IgD-negative memory B cell (primary cell): ENCODE results near the gene HAS3. TPM values are rescaled to one million over a fixed set of nuclear protein-coding genes. Genes with fewer than 3 reads are reported as not detected.

ENCODE experiments used
- H3K27ac Mint-ChIP-seq, 3 donors: one replicate each; pipeline ENCODE4 v1.8.0; 2020 to 2022; ENCODE audit warnings: mild to moderate bottlenecking in 3 of 3, mixed read lengths in 3 of 3, moderate library complexity in 1 of 3
- H3K27me3 Mint-ChIP-seq: one replicate; pipeline ENCODE4 v1.8.0; 2021; ENCODE audit warnings: mixed read lengths
- H3K36me3 Mint-ChIP-seq: one replicate; pipeline ENCODE4 v1.8.0; 2020; ENCODE audit warnings: mild to moderate bottlenecking, mixed read lengths
- H3K4me1 Mint-ChIP-seq, 3 donors: one replicate each; pipeline ENCODE4 v1.8.0; 2020 to 2022; ENCODE audit warnings: mixed read lengths in 3 of 3, mild to moderate bottlenecking in 1 of 3
- H3K4me3 Mint-ChIP-seq, 4 donors: one replicate each; pipeline ENCODE4 v1.8.0; 2020 to 2022; ENCODE audit warnings: mild to moderate bottlenecking in 4 of 4, mixed read lengths in 4 of 4, moderate library complexity in 3 of 4
- H3K9me3 Mint-ChIP-seq, 3 donors: one replicate each; pipeline ENCODE4 v1.8.0; 2020 to 2021; ENCODE audit warnings: mixed read lengths in 3 of 3, mild to moderate bottlenecking in 1 of 3
- polyA plus RNA-seq: library from polyadenylated mRNA; unstranded; fragments of 300-500 nt; fragmentation: Illumina TruSeq; gene quantifications from one replicate; pipeline ENCODE4 v1.2.3, GENCODE V29; 2021

HAS3 gene
- polyA plus RNA-seq, 1 donor from 2014 or later = 0.09 TPM

GRCh38 chr16:69108905-69109252, 3.4 kb downstream of the HAS3 start:
- H3K36me3 Mint-ChIP-seq = peaks cover 11% of the 10 kb centered on the region
- H3K4me1 Mint-ChIP-seq = peaks cover 0 to 13% (median 10%) of the 10 kb centered on the region in 3 donors
- H3K4me3 Mint-ChIP-seq = peak overlapping the region in 1 of 4 donors; percentile 11
- H3K27me3 Mint-ChIP-seq = peaks cover 34% of the 10 kb centered on the region
- H3K27ac Mint-ChIP-seq = no peak overlapping the region
- H3K9me3 Mint-ChIP-seq = no peaks in the 10 kb centered on the region

GRCh38 chr16:69109486-69110270, 4.2 kb downstream of the HAS3 start:
- Mint-ChIP-seq H3K9me3 (no peaks in the 10 kb centered on the region), H3K4me1 (peaks cover 0 to 13% (median 8%) of the 10 kb centered on the region in 3 donors), H3K4me3 (peak overlapping the region in 1 of 4 donors; percentile 11), H3K27ac (no peak overlapping the region), H3K27me3 (peaks cover 30% of the 10 kb centered on the region), H3K36me3 (peaks cover 11% of the 10 kb centered on the region)

GRCh38 chr16:69110406-69110805, 5.0 kb downstream of the HAS3 start:
- peaks cover 26% of the 10 kb centered on the region for H3K27me3 Mint-ChIP-seq
- H3K27ac Mint-ChIP-seq = no peak overlapping the region
- peaks cover 0 to 10% (median 6%) of the 10 kb centered on the region in 3 donors for H3K4me1 Mint-ChIP-seq
- H3K9me3 Mint-ChIP-seq = no peaks in the 10 kb centered on the region
- no peak overlapping the region for H3K4me3 Mint-ChIP-seq
- H3K36me3 Mint-ChIP-seq = peaks cover 11% of the 10 kb centered on the region

GRCh38 chr16:69111216-69111875, 5.9 kb downstream of the HAS3 start:
- Mint-ChIP-seq H3K4me3 (no peak overlapping the region), H3K27me3 (peaks cover 22% of the 10 kb centered on the region), H3K27ac (no peak overlapping the region), H3K4me1 (peaks cover 0 to 8% (median 2%) of the 10 kb centered on the region in 3 donors), H3K36me3 (peaks cover 11% of the 10 kb centered on the region), H3K9me3 (no peaks in the 10 kb centered on the region)

GRCh38 chr16:69111876-69112230, 6.4 kb downstream of the HAS3 start:
- H3K27me3 Mint-ChIP-seq = peaks cover 20% of the 10 kb centered on the region
- H3K4me3 Mint-ChIP-seq = no peak overlapping the region
- H3K36me3 Mint-ChIP-seq = peaks cover 11% of the 10 kb centered on the region
- peaks cover 0 to 6% (median 2%) of the 10 kb centered on the region in 3 donors for H3K4me1 Mint-ChIP-seq
- no peaks in the 10 kb centered on the region for H3K9me3 Mint-ChIP-seq
- H3K27ac Mint-ChIP-seq = no peak overlapping the region

GRCh38 chr16:69112285-69113129, 7.1 kb downstream of the HAS3 start:
- Mint-ChIP-seq H3K9me3 (no peaks in the 10 kb centered on the region), H3K4me3 (no peak overlapping the region), H3K4me1 (peaks cover 0 to 2% (median 2%) of the 10 kb centered on the region in 3 donors), H3K27me3 (peaks cover 15% of the 10 kb centered on the region), H3K36me3 (peaks cover 11% of the 10 kb centered on the region), H3K27ac (no peak overlapping the region)

- H3K36me3 Mint-ChIP-seq = peaks cover 12% of the 10 kb centered on the region
Observed at GRCh38 chr16:69113216-69113615, 7.8 kb downstream of the HAS3 start.

GRCh38 chr16:69114346-69114975, 9.0 kb downstream of the HAS3 start:
- Mint-ChIP-seq H3K4me3 (no peak overlapping the region), H3K27ac (no peak overlapping the region), H3K36me3 (peaks cover 8% of the 10 kb centered on the region)

More at GRCh38 chr16:69113216-69113615, 7.8 kb downstream of the HAS3 start:
- Mint-ChIP-seq H3K4me1 (no peaks in the 10 kb centered on the region), H3K27ac (peak overlapping the region in 1 of 3 donors; percentile 43), H3K4me3 (no peak overlapping the region), H3K27me3 (peaks cover 10% of the 10 kb centered on the region), H3K9me3 (no peaks in the 10 kb centered on the region)

GRCh38 chr16:69114976-69115355, 9.5 kb downstream of the HAS3 start:
- H3K36me3 Mint-ChIP-seq = peaks cover 8% of the 10 kb centered on the region
- no peaks in the 10 kb centered on the region for H3K9me3 Mint-ChIP-seq
- H3K27ac Mint-ChIP-seq = no peak overlapping the region
- no peaks in the 10 kb centered on the region for H3K27me3 Mint-ChIP-seq
- H3K4me3 Mint-ChIP-seq = no peak overlapping the region
- no peaks in the 10 kb centered on the region for H3K4me1 Mint-ChIP-seq

More at GRCh38 chr16:69114346-69114975, 9.0 kb downstream of the HAS3 start:
- Mint-ChIP-seq H3K4me1 (no peaks in the 10 kb centered on the region), H3K27me3 (peaks cover 3% of the 10 kb centered on the region), H3K9me3 (no peaks in the 10 kb centered on the region)

GRCh38 chr16:69115361-69115760, 9.9 kb downstream of the HAS3 start:
- Mint-ChIP-seq H3K27me3 (no peaks in the 10 kb centered on the region), H3K9me3 (no peaks in the 10 kb centered on the region), H3K27ac (no peak overlapping the region), H3K4me1 (no peaks in the 10 kb centered on the region), H3K36me3 (peaks cover 7% of the 10 kb centered on the region), H3K4me3 (no peak overlapping the region)

GRCh38 chr16:69115837-69116236, 10.4 kb downstream of the HAS3 start:
- Mint-ChIP-seq H3K36me3 (peaks cover 3% of the 10 kb centered on the region), H3K4me3 (no peak overlapping the region), H3K9me3 (no peaks in the 10 kb centered on the region), H3K27ac (no peak overlapping the region), H3K4me1 (no peaks in the 10 kb centered on the region), H3K27me3 (no peaks in the 10 kb centered on the region)

- H3K27me3 Mint-ChIP-seq = no peaks in the 10 kb centered on the region
- H3K4me1 Mint-ChIP-seq = no peaks in the 10 kb centered on the region
- peaks cover 2% of the 10 kb centered on the region for H3K36me3 Mint-ChIP-seq
- H3K9me3 Mint-ChIP-seq = no peaks in the 10 kb centered on the region
- no peak overlapping the region for H3K27ac Mint-ChIP-seq
- no peak overlapping the region for H3K4me3 Mint-ChIP-seq
Observed at GRCh38 chr16:69116256-69116875, 10.9 kb downstream of the HAS3 start.

GRCh38 chr16:69116906-69117305, 11.5 kb downstream of the HAS3 start:
- Mint-ChIP-seq H3K4me1 (peaks cover 0 to under 1% (median 0%) of the 10 kb centered on the region in 3 donors), H3K27ac (no peak overlapping the region), H3K4me3 (no peak overlapping the region), H3K27me3 (no peaks in the 10 kb centered on the region), H3K36me3 (peaks cover 2% of the 10 kb centered on the region), H3K9me3 (no peaks in the 10 kb centered on the region)

- no peak overlapping the region for H3K27ac Mint-ChIP-seq
Observed at GRCh38 chr16:69118468-69118867, 13.0 kb downstream of the HAS3 start.

More at GRCh38 chr16:69118468-69118867, 13.0 kb downstream of the HAS3 start:
- H3K9me3 Mint-ChIP-seq = no peaks in the 10 kb centered on the region
- peak overlapping the region in 1 of 4 donors; percentile 24 for H3K4me3 Mint-ChIP-seq
- peaks cover 2% of the 10 kb centered on the region for H3K36me3 Mint-ChIP-seq
- H3K27me3 Mint-ChIP-seq = no peaks in the 10 kb centered on the region
- H3K4me1 Mint-ChIP-seq = peaks cover 0 to 2% (median 0%) of the 10 kb centered on the region in 3 donors
